ENCODE data around the gene ACAD9.
"Not testable (repeated sequence)": the region's sequence is repeated elsewhere in the genome, so short reads cannot be mapped to it uniquely, and the experiment has no call there.

The ACAD9 gene

DNA sequence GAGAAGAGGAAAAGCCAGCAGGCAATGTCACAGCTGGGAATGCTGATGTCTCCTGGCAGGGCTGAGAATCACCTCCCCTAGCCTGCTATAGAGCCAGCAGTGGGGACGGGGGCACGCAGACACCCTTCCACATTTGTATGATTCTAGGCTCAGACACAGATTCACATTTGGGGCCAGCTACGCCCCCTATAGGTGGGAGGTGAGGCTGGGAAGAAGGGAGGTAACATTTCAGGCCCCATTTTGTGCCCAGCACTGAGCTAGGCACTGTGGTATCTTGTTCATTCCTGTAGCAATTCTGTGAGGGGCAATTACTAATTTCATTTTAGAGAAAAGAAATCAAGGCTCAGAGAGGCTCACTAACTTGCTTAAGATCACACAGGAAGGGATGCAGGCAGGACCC lies 15.9 kb upstream of the ACAD9 start:
- DNase-seq = no peak

DNA sequence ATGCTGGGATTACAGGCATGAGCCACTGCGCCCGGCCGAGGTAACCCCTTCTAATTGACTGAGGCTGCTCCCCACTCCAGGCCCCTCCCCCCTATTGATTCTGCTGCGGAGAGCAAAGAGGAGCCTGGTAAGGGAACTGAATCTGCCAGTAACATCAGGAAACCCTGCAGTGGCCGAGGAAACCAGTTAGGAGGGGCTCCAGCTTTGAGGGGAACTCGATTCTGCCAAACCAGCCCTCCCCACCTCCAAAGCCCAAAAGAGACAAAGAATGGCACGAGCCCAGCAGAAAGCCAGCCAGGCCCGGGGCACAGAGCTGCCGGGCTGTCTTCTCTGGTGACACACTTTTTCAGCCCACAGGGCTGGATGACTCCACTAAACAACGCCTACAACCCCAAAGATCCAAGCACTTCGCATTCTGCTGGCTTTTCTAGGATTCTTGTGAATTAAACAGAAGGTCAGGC lies 15.0 kb upstream of the ACAD9 start:
- DNase-seq = no peak

DNA sequence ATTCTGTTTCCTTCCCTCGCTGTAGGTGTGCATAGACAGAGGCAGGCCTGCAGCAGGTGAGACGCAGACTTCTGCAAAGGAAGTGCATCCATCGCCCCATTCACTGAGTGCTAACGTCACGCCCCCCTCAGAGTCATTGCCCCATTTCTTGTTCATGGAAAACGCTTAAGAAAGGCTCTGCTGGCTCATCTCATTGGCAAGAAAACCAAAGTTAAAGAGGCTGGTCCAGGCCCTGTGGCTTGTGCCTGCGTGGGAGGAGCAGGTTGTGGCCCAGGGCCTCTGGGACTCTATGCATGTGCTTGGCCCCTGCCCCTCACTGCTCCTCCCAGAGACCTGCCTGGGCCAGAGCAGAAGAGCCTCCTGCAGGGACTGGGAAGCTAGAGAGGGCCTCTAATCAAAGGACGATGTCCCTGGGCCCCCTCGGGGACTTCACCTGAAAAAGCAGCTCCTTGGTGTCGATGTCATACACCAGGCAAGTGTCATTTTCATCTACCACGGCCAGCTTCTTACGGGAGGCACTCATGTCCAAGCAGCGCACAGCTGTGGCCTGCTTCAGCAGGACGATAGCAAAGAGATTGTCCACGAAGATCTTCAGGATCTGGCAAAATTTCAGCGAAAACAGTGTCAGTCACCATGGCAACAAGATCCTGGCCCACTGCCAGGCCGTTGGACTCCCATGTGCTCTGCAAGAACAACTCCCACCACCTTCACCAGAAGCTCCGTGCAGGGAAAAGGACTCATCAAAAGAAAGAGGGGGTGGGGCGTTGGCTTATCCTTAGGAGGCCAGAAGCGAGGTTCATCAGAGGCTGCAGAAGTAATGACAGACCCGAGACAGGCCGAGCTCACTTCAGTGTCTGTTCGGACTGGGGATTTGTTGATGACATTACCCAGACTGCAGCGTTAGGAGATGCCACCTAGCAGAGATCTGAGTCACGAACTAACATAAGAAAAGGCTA lies 14.3 kb upstream of the ACAD9 start:
- DNase-seq = peak; percentile 63

DNA sequence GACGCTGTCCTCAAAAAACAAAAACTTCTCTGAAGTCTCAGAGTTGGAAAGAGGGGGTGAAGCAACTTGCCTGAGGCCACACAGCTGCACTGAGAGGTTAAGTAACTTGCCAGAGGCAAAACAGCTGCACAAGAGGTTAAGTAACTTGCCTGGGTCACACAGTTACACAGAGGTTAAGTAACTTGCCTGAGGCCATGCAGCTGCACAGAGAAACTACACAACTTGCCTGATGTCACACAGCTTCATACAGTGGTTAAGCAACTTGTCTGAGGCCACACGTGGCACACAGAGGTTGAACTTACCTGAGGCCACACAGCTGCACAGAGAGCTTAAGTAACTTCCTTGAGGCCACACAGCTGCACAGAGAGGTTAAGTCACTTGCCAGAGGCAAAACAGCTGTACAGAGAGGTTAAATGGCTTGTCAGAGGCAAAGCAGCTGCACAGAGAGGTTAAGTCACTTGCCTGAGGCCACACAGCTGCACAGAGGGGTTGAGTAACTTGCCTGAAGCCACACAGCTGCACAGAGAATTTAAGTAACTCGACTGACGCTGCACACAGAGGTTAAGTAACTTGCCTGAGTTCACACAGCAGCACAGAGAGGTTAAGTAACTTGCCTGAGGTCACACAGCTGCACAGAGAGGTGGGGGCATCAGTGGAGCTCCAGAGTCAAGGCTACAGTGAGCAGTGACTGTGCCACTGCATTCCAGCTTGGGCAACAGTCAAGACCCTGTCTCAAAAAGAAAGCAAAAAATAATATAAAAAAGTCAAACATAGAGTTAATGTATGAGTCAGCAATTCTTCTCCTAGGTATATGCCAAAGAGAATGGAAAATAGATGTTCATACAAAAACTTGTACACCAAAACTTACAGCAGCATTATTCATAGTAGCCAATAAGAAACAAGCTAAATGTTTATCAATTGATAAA lies 12.0 kb upstream of the ACAD9 start:
- DNase-seq = no peak

DNA sequence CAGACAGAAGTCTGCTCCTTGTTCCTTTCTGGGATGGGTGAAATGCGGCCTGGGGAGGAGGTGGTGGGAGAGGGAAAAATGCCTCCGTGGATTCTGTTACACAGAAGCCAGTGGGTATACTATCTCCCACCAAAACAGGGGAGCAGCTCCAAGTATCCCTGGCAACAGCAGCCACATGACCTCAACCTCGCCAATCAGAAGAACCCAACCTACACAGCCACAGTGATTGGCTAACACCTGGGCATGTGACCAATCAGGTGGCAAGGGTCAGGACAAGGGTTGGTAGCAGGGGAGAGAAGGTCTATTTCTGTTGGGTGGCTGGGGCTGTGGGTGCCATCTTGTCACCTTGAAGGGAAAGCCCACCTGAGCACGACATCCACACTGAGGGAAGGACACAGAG lies 9.1 kb upstream of the ACAD9 start:
- no peak for DNase-seq

DNA sequence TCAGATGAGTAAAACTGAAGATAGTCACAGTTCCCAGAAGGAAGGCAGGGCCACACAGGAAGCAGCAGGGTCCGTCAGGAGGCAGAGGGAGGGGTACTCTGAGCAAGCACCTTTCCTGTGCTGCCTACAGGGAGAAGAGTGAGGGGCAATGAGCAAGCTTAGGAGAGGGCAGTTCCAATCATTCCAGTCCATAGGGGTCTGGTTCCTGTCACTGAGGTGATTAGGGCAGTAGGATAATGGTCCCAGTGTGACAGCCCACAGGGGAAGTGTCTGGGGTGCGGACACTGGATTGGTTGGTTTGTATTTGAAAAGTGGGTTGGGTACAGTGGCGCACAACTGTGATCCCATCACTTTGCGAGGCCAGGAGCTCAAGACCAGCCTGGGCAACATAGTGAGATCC lies 7.1 kb upstream of the ACAD9 start:
- peak; percentile 59 for DNase-seq

DNA sequence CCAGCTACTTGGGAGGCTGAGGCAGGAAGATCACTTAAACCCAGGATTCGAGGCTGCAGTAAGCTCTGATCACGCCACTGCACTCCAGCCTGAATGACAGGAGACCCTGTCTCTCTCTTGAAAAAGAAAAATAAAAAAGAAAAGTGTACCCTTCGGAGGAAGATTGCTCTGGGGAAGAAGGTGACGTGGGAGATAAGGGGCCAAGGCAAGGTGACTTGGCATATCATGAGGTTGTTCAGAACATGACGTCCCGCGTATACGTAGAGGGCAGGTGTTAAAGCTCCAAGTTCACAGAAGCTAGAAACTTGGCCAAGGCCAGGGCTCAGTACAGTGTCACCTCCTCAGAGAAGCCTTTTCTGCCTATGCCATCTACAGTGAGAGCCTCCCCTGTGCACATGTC lies 6.7 kb upstream of the ACAD9 start:
- DNase-seq = no peak

DNA sequence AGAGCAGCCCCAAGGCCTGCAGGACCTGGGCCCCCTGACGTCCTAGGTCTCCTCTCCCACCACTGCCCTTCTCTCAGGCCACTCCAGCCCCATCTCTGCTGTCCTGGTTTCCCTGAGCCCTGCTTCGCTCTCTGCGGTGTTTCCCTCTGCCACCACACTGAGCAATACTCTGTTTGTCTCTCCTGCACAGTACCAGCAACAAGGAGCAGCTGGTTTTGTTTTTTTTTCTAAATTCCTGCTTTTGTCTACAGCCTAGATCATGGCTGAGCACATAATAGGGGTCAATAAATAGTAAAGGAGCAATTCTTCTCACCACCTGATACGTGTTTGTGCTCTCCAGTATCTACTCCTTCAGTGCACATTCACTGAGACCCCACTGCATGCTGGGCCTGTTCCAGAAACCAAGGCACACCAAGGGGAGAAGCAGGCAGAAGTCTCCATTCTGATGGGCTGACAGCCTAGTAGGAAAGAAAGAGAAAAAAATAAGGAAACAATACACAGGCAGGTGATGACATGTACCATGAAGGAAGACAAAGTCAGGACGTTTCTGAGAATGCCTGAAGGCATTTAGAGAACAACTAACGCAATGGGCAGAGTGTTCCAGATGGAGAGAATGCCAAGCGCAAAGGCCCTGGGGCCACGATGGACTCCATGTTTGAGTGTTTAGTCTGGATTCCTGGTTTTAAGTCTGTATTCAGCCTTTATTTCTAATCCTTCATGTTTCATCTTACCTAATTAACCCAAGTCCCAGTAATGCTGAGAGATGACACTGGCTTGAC lies 6.0 kb upstream of the ACAD9 start:
- no peak for DNase-seq

DNA sequence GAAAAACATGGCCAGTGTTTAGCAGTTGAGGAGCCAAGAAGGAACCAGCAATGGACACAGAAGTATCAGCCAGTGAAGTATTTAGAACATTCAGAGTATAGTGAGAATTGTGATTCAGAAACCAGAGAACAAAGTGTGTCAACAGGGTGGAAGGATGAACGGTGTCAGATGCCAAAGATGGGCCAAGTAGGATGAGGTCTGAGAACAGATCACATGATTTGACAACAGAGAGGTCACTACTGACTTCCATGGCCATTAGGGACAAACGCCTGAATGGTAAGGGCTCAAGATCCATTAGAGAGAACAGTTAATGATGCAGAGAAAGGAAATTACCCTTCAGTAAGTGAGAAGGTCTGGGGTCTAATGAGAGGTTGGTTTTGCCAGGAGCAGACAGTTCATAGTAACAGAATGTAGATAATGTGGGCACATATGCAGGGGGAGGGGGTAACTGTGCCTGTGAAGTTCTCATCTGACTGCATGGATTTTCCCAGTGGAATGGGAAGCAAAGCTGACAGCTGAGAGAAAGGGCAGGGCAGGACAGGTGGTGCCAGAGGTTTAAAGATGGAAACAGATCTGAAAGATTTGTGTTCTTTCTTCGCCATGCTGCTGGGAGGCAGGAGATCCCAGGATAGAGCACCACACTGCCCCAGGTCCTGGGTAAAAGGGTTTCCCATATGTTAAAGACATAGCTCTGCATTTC lies 4.8 kb upstream of the ACAD9 start:
- DNase-seq = no peak

DNA sequence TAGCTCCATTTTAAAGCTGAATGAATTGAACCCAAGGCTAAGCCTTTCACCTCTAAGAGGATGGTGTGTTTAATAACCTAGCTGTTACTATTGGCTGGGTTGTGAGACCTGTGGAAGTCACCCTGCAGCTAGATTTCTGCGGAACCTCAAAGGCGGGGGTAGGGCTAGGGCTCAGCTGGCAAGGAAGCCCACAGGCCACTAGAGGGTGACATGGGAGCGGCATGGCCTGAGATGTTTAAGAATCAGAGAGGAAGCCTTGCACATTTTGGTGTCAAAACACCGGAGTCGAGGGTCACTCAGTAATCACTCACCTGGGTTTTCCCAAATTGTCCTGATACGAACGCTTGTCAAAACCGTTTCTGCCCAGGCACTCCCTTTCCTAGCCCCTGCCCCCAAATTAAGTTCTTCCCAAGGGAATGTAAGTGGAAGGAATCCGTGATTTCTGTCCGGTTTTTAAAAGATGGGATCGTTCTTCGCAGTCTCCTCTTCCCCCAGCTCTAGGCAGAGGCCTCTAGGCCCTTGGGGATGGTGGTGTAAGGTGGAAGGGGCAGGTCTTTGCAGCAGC lies 3.8 kb upstream of the ACAD9 start:
- peak; percentile 86 for DNase-seq

DNA sequence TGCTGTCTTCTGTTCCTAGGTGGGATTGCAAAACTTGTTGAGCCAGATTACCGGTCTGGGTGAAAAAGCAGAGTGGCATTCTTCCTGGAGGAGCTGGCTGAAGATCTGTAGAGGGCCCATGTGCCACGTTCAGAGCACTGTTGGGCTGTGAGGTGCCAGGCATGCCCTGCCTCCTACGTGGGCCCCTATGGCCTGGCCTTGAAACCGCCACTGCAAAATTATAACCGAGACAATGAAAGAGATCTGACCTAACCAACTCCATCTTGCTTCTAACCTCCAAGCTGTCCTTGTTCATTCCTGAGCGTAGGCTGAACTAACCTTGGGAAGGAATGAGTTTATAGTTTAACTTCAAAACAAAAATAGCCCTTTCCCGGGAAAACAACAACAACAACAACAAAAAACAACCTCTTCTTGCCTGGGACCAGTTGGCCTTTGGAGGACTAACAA lies 1.4 kb upstream of the ACAD9 start:
- DNase-seq = no peak

DNA sequence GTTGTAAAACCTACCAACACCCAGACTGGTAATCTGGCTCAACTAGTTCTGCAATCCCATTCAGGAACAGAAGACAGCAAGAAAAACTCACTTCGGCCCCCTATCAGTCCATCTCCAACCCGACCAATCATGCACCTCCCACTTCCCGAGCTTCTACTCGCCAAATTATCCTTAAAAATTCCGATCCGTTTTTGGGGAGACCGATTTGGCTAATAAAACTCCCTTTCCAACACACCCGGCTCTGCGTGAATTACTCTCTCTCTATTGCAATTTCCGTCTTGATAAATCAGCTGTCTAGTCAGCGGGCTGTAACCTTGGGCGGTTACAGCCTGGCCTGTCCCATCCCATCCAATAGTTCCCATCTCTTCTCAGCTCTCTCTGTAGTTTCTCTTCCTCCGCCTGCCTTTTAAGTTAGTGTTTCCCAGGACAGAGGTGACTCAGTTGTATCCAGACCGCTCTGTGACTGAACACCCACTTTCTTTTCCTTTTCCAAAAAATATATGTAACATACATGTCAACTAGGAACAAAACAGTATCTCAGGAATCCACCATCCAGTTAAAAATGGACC lies 780 bp upstream of the ACAD9 start:
- no peak for DNase-seq

DNA sequence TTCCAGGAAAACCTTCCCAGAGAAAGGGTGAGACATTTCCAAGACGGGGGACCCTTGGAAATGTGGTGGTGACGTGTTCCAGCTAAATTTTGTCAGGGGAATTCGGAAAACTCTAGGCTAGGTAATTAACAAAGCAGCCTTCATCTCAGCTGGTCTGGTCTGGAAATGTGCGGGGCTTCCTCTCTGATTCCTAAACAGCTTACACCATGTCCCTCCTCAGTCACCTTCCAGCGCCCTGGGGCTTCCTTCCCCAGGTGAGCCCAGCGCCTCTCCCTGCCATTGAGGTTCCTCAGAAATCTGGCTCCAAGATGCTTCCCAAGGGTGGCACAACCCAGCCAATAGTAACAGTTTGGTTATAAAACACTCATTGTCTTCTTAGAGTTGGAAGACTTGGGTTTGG lies 571 bp downstream of the ACAD9 start:
- no peak for DNase-seq

DNA sequence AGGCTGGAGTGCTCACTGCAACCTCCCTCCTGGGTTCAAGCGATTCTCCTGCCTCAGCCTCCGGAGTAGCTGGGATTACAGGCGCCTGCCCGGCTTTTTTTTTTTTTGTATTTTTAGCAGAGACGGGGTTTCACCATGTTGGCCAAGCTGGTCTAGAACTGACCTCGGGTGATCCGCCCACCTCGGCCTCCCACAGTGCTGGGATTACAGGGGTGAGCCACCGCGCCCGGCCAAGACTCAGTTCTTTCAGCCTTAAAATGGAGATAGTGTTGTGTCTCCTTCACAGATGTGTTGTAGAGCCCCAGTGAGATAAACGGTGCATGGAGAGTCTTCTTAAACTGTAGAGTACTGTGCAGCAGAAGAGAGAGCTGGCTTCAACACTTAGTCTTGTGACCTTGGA lies 1.0 kb downstream of the ACAD9 start:
- DNase-seq = not testable (repeated sequence)

DNA sequence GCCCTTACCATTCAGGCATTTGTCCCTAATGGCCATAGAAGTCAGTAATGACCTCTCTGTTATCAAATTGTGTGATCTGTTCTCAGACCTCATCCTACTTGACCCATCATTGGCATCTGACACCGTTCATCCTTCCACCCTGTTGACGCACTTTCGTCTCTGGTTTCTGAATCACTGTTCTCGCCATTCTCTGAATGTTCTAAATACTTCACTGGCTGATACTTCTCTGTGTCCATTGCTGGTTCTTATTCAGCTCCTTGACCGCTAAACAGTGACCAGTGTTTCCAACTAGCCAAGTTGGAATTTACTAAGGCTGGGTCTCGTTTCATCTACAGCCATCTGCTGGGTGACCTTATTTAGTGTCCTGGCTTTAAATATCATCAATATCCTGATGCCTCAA lies 2.2 kb downstream of the ACAD9 start:
- DNase-seq = no peak

DNA sequence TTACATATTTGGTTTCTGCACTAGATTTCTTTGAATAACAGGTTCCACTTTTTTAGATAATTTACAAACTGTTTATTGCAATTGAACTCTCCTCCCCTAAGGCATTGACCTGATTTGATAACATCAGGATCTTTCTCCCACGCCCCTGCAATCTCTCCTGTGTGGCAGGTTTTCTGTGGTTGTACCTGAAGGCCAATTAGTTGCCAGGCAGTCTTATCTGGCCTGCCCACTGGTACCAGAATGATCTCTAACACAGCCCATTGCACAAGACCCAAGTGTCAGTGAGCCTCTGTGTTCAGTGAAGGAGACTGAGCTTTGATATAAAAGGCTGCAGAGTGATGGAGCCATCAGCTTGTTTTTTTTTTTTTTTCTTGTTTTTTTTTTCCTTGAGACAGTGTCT lies 3.3 kb downstream of the ACAD9 start:
- DNase-seq = no peak

DNA sequence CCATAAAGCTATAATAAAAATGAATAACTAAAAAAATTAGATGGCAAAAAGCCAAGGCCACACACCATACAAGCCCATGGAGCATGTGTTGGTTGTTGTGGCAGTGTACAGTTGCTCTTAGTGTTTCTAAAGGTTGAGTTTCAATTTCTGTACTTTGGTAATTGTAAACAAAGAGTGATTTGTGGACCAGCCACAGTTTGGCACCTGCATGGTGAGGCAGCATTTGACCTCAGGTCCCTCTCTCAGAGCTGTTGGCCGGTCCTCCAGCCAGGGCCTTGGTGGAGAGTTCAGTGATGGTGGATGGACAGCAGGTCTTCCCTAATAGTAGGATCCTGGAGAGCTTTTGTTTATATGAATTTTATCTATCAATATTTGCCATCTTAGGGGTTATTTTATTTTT lies 5.6 kb downstream of the ACAD9 start:
- no peak for DNase-seq

DNA sequence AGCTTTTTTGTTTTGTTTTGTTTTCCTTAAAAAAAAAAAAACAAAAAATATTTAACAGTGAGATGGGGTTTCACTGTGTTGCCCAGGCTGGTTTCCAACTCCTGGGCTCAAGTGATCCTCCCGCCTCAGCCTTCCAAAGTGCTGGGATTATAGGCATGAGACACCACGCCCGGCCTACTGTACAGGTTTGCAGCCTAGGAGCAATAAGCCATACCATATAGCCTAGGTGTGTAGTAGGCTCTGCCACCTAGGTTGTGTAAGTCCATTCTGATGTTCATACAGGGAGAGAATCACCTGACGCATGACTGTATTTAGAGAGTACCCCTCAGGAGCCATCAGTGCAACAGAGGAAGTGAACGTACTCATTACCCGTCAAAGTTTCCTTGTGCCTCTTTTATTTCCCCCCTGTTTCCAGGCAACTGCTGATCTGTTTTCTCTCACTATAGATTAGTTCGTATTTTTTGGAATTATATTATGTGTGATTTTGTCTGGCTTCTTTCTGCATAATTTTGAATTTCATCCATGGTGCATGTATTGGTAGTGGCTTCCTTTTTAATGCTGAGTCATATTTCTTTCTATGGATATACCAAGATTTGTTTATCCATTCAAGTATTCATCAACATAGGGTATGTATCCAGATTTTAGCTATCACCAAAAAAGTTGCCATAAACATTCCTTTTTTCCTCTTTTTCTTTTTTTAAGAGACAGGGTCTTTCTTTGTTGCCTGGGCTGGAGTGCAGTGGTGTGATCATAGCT lies 9.9 kb downstream of the ACAD9 start:
- DNase-seq = no peak

DNA sequence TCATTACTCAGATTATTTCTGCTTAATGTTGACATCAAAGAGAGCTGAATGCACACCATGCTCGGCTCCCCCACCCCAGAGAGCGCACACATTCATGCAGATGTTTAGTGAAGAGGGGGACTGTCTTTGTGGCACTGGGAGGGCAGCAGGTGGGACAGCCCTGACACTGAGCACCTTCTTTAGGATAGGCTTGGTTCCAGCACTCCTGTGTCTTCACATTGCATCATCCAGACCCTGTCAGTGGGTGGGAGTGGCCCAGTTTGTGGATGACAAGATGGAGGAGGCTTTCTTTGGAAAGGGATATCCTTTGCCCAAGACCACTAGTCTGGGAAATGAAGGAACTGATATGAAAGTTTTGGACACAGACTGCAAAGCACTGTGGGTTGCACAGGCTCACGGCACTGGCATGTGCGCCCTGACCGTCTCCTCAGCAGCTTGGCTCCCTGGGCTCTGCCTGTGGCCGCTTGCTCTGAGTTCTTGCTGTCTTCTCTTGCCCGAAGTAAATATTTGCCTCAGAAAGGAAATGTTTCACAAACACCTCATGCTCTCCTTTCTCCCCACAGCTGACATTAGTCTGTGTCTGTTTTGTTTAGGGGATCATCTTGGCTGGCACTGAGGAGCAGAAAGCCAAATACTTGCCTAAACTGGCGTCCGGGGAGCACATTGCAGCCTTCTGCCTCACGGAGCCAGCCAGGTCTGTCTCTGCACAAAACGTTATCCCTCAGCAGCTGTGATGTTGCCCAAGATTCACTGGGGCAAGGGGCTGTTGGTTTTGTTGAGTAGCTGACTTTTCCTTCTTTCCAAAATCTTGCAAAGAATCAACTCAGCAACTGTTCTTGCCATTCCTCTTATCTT lies 16.6 kb downstream of the ACAD9 start:
- DNase-seq = no peak

DNA sequence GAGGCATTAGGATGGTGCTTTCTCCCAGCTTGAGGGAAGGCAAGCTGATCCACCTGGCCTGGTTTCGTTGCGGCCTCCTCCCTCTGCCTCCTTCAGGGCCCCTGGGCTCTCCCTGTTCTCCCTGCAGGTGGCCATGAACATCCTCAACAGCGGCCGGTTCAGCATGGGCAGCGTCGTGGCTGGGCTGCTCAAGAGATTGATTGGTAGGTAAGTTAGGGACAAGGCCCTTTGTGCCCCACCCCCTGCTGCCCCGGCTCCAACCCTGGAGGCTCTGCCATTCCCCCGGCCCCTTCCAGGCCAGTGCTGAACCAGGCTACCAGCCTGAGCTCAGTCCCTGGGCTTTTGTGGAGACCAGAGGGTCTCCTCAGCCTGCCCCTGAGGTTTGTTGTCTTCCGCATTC lies 23.0 kb downstream of the ACAD9 start:
- no peak for DNase-seq

Data from islet precursor cell (in vitro differentiated cells).